ENCODE data around the gene SEC14L2.

DNA sequence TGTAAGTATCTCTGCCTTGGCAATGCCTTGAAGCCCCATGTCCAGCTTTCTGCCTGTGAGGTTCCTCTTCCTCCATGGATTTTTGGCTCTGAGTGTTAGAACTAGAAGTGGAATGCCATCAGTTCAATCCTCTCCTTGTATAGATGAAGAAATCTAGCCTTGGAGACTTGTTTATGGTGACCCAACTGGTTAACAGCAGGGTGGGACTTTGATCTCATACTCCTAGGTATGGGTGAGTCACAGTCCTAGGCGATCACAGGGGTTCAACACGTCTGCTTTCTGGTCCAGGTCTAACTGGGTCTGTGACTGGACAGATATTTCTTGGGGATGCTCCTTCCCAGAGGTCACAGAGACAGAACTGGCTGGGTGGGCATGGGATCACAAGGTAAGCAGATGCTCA lies 19.6 kb downstream of the SEC14L2 start:
- TF ChIP-seq, protein P1, sequence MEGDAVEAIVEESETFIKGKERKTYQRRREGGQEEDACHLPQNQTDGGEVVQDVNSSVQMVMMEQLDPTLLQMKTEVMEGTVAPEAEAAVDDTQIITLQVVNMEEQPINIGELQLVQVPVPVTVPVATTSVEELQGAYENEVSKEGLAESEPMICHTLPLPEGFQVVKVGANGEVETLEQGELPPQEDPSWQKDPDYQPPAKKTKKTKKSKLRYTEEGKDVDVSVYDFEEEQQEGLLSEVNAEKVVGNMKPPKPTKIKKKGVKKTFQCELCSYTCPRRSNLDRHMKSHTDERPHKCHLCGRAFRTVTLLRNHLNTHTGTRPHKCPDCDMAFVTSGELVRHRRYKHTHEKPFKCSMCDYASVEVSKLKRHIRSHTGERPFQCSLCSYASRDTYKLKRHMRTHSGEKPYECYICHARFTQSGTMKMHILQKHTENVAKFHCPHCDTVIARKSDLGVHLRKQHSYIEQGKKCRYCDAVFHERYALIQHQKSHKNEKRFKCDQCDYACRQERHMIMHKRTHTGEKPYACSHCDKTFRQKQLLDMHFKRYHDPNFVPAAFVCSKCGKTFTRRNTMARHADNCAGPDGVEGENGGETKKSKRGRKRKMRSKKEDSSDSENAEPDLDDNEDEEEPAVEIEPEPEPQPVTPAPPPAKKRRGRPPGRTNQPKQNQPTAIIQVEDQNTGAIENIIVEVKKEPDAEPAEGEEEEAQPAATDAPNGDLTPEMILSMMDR (IDR thresholded peaks at IDR 0.05): no peak
- TF ChIP-seq POLR2A (IDR thresholded peaks at IDR 0.05): no peak
